ENCODE data around the gene NR5A2.

NR5A2 gene

DNA sequence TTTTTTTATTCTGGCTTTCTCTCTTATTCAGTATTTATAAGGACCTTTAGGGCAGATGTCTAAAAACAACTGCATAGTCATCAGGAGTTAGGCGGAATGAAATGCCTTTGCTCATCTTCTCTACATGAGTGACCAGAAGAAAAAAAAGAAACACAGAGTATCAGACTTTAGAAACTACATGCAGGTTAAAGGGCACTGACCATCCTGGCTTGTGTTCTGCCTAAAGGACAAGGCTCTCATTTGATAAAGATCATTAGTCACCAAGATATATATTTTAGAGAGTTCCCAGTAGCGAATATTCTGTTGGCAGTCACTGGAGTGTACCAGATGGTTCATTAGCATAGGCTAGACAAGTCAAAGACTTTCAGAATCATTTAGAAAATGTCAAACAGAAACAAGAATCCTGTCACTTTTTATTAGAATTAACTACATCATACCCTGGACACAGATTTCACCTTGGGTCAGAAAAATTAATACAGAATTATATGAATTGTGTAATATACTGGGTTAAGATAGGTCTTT lies 145.6 kb downstream of the NR5A2 start:
- no peak overlapping the region for H3K4me3 ChIP-seq (ENCODE audit: low read length, poor library complexity, severe bottlenecking)
- H3K9me3 ChIP-seq (ENCODE audit: insufficient read depth, low read depth, low read length): no peaks in the 10 kb centered on the region
- H3K36me3 ChIP-seq (ENCODE audit: insufficient read depth, low read length): no peaks in the 10 kb centered on the region
- H3K4me2 ChIP-seq (ENCODE audit: low read depth, low read length, poor library complexity, severe bottlenecking): no peak overlapping the region
- peaks cover 6% of the 10 kb centered on the region for H3K4me1 ChIP-seq (ENCODE audit: insufficient read depth, low read length, poor library complexity, severe bottlenecking)
- no peaks in the 10 kb centered on the region for H3F3A ChIP-seq (ENCODE audit: low read depth)
- no peak overlapping the region for H2AFZ ChIP-seq (ENCODE audit: low read length)
- H3K79me2 ChIP-seq (ENCODE audit: insufficient read depth, low read length): no peaks in the 10 kb centered on the region
- no peaks in the 10 kb centered on the region for H3K27me3 ChIP-seq (ENCODE audit: insufficient read depth, low read length, poor library complexity, severe bottlenecking)
- no peak for TF ChIP-seq EZH2phosphoT487 (IDR thresholded peaks at IDR 0.05; ENCODE audit: borderline replicate concordance)
- TF ChIP-seq, protein P1, sequence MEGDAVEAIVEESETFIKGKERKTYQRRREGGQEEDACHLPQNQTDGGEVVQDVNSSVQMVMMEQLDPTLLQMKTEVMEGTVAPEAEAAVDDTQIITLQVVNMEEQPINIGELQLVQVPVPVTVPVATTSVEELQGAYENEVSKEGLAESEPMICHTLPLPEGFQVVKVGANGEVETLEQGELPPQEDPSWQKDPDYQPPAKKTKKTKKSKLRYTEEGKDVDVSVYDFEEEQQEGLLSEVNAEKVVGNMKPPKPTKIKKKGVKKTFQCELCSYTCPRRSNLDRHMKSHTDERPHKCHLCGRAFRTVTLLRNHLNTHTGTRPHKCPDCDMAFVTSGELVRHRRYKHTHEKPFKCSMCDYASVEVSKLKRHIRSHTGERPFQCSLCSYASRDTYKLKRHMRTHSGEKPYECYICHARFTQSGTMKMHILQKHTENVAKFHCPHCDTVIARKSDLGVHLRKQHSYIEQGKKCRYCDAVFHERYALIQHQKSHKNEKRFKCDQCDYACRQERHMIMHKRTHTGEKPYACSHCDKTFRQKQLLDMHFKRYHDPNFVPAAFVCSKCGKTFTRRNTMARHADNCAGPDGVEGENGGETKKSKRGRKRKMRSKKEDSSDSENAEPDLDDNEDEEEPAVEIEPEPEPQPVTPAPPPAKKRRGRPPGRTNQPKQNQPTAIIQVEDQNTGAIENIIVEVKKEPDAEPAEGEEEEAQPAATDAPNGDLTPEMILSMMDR (conservative IDR thresholded peaks at IDR 0.05; ENCODE audit: low read length): no peak
- no peaks in the 10 kb centered on the region for H4K20me1 ChIP-seq (ENCODE audit: insufficient read depth, low read length, poor library complexity, severe bottlenecking)
- no peak overlapping the region for H3K9ac ChIP-seq (ENCODE audit: low read depth, low read length, poor library complexity, severe bottlenecking)
- no peaks in the 10 kb centered on the region for H3K9me2 ChIP-seq (replicated peaks; ENCODE audit: low read depth, low read length)

DNA sequence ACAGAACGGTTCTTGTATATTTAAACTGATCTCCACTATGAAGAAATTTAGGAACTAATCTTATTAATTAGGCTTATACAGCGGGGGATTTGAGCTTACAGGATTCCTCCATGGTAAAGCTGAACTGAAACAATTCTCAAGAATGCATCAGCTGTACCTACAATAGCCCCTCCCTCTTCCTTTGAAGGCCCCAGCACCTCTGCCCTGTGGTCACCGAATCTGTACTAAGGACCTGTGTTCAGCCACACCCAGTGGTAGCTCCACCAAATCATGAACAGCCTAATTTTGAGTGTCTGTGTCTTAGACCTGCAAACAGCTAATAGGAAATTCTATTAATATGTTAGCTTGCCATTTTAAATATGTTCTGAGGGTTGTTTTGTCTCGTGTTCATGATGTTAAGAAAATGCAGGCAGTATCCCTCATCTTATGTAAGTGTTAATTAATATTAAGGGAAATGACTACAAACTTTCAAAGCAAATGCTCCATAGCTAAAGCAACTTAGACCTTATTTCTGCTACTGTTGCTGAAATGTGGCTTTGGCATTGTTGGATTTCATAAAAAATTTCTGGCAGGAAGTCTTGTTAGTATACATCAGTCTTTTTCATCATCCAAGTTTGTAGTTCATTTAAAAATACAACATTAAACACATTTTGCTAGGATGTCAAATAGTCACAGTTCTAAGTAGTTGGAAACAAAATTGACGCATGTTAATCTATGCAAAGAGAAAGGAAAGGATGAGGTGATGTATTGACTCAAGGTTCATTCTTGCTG lies 147.2 kb downstream of the NR5A2 start:
- Histone ChIP-seq H3K9me2 (replicated peaks; ENCODE audit: low read depth, low read length) (no peaks in the 10 kb centered on the region), H3K4me2 (ENCODE audit: low read depth, low read length, poor library complexity, severe bottlenecking) (no peak overlapping the region), H3K4me1 (ENCODE audit: insufficient read depth, low read length, poor library complexity, severe bottlenecking) (peaks cover 6% of the 10 kb centered on the region), H2AFZ (ENCODE audit: low read length) (0 out of 2 replicates have a peak overlapping the region, but pooled peaks have one; percentile 2), H3K36me3 (ENCODE audit: insufficient read depth, low read length) (no peaks in the 10 kb centered on the region), H4K20me1 (ENCODE audit: insufficient read depth, low read length, poor library complexity, severe bottlenecking) (no peaks in the 10 kb centered on the region), H3K9ac (ENCODE audit: low read depth, low read length, poor library complexity, severe bottlenecking) (no peak overlapping the region), H3K9me3 (ENCODE audit: insufficient read depth, low read depth, low read length) (no peaks in the 10 kb centered on the region), H3F3A (ENCODE audit: low read depth) (no peaks in the 10 kb centered on the region), H3K79me2 (ENCODE audit: insufficient read depth, low read length) (no peaks in the 10 kb centered on the region), H3K4me3 (ENCODE audit: low read length, poor library complexity, severe bottlenecking) (no peak overlapping the region), H3K27me3 (ENCODE audit: insufficient read depth, low read length, poor library complexity, severe bottlenecking) (no peaks in the 10 kb centered on the region)
- TF ChIP-seq EZH2phosphoT487 (IDR thresholded peaks at IDR 0.05; ENCODE audit: borderline replicate concordance): no peak
- TF ChIP-seq, protein P1 (conservative IDR thresholded peaks at IDR 0.05; ENCODE audit: low read length): no peak

GRCh38 chr1:200176181-200176580 lies 148.7 kb downstream of the NR5A2 start:
- Histone ChIP-seq H3K9me3 (ENCODE audit: insufficient read depth, low read depth, low read length) (no peaks in the 10 kb centered on the region), H3K27me3 (ENCODE audit: insufficient read depth, low read length, poor library complexity, severe bottlenecking) (no peaks in the 10 kb centered on the region), H3F3A (ENCODE audit: low read depth) (no peaks in the 10 kb centered on the region), H3K4me2 (ENCODE audit: low read depth, low read length, poor library complexity, severe bottlenecking) (no peak overlapping the region), H3K79me2 (ENCODE audit: insufficient read depth, low read length) (no peaks in the 10 kb centered on the region), H3K9me2 (replicated peaks; ENCODE audit: low read depth, low read length) (no peaks in the 10 kb centered on the region), H3K36me3 (ENCODE audit: insufficient read depth, low read length) (no peaks in the 10 kb centered on the region), H3K9ac (ENCODE audit: low read depth, low read length, poor library complexity, severe bottlenecking) (no peak overlapping the region), H4K20me1 (ENCODE audit: insufficient read depth, low read length, poor library complexity, severe bottlenecking) (no peaks in the 10 kb centered on the region), H3K4me1 (ENCODE audit: insufficient read depth, low read length, poor library complexity, severe bottlenecking) (peaks cover 6% of the 10 kb centered on the region), H2AFZ (ENCODE audit: low read length) (no peak overlapping the region), H3K4me3 (ENCODE audit: low read length, poor library complexity, severe bottlenecking) (no peak overlapping the region)
- no peak for TF ChIP-seq EZH2phosphoT487 (IDR thresholded peaks at IDR 0.05; ENCODE audit: borderline replicate concordance)
- TF ChIP-seq, protein P1 (conservative IDR thresholded peaks at IDR 0.05; ENCODE audit: low read length): no peak
